PC-3 (cell line): Measurements from ENCODE around the gene CPSF4L.

ENCODE experiments used
- CTCF ChIP-seq: fragments of 300-600 bp; sonication (generic); conservative IDR thresholded peaks from 2 replicates; pipeline ENCODE4 v1.5.1; 2017; ENCODE audit warnings: antibody characterized with exemption, low read depth, mild to moderate bottlenecking, low read length
- EZH2 ChIP-seq: fragments of 300-600 bp; sonication (generic); IDR thresholded peaks from one replicate; pipeline ENCODE4 v1.6.1; 2017; ENCODE audit warnings: antibody characterized with exemption, mild to moderate bottlenecking, low read length; ENCODE audit not compliant: unreplicated experiment
- EZH2phosphoT487 ChIP-seq: fragments of 300-600 bp; sonication (generic); IDR thresholded peaks from 2 replicates; pipeline ENCODE4 v1.6.1; 2018; ENCODE audit warnings: mild to moderate bottlenecking, antibody characterized with exemption, low read length, borderline replicate concordance

GRCh38 chr17:73269329-73269615, 7.6 kb upstream of the CPSF4L start:
- no peak for TF ChIP-seq EZH2
- TF ChIP-seq CTCF = no peak
- no peak for TF ChIP-seq EZH2phosphoT487
